Activated CD8-positive, alpha-beta T cell treated with anti-CD3 and anti-CD28 coated beads for 36 hours (primary cell): Measurements from ENCODE around the gene IGFN1. TPM values are rescaled to one million over a fixed set of nuclear protein-coding genes. Genes with fewer than 3 reads are reported as not detected.

Source experiments
- ATAC-seq: fragments of 200-7000 bp; cut with Tn5 transposase; one replicate; pipeline ENCODE4 v1.10.0; 2021; ENCODE audit warnings: mild to moderate bottlenecking, moderate library complexity
- CTCF ChIA-PET: fragments of 350-600 bp; sonication (Branson Sonifier 250); formaldehyde crosslinking; loops from one replicate; lab custom pipeline; 2021; ENCODE audit warnings: antibody characterized with exemption; lab: Charles Lee
- POLR2A ChIA-PET: fragments of 350-600 bp; sonication (Branson Sonifier 250); formaldehyde crosslinking; loops from one replicate; lab custom pipeline; 2021; ENCODE audit warnings: antibody characterized with exemption; lab: Charles Lee
- DNase-seq: peaks from one replicate; pipeline ENCODE4 v3.0.0-alpha.2; 2020
- H3K27ac Mint-ChIP-seq: one replicate; pipeline ENCODE4 v1.8.0; 2021; ENCODE audit warnings: mild to moderate bottlenecking, mixed read lengths
- H3K27me3 Mint-ChIP-seq: one replicate; pipeline ENCODE4 v1.8.0; 2021; ENCODE audit warnings: mixed read lengths
- H3K36me3 Mint-ChIP-seq: one replicate; pipeline ENCODE4 v1.8.0; 2021; ENCODE audit warnings: low read depth, mixed read lengths
- H3K4me1 Mint-ChIP-seq: one replicate; pipeline ENCODE4 v1.8.0; 2021; ENCODE audit warnings: low read depth, mixed read lengths
- H3K4me3 Mint-ChIP-seq: one replicate; pipeline ENCODE4 v1.8.0; 2021; ENCODE audit warnings: mild to moderate bottlenecking, moderate library complexity, mixed read lengths
- H3K9me3 Mint-ChIP-seq: one replicate; pipeline ENCODE4 v1.8.0; 2021; ENCODE audit warnings: mixed read lengths
- CTCF ChIP-seq: fragments of 200-600 bp; IDR thresholded peaks from one replicate; pipeline ENCODE4 v1.8.0; 2022; ENCODE audit warnings: antibody characterized with exemption, mild to moderate bottlenecking
- intact Hi-C: fragments of 100-400 bp; cut with micrococcal nuclease; formaldehyde crosslinking; loops from one replicate; pipeline ENCODE4 v1.10.0; 2022
- total RNA-seq, 2 experiments: library from RNA; stranded (reverse); gene quantifications; one replicate each; pipeline ENCODE4 v1.2.3, GENCODE V29; 2021

The IGFN1 gene
- total RNA-seq, 2 experiments from 2014 or later = not detected

GRCh38 chr1:201181323-201181722 lies 9.3 kb upstream of the IGFN1 start:
- no peaks in the 10 kb centered on the region for H3K36me3 Mint-ChIP-seq
- POLR2A ChIA-PET = no interaction called here
- TF ChIP-seq CTCF = no peak
- no peaks in the 10 kb centered on the region for H3K4me1 Mint-ChIP-seq
- H3K27ac Mint-ChIP-seq = no peak overlapping the region
- H3K4me3 Mint-ChIP-seq = no peak overlapping the region
- CTCF ChIA-PET = no interaction called here
- no peak for DNase-seq
- peaks cover 2% of the 10 kb centered on the region for H3K9me3 Mint-ChIP-seq
- ATAC-seq = no peak
- intact Hi-C loops = no loop called here
- H3K27me3 Mint-ChIP-seq = peaks cover 31% of the 10 kb centered on the region

- Mint-ChIP-seq H3K4me3 (no peak overlapping the region), H3K27me3 (peaks cover 30% of the 10 kb centered on the region), H3K36me3 (no peaks in the 10 kb centered on the region), H3K4me1 (no peaks in the 10 kb centered on the region), H3K9me3 (peaks cover 2% of the 10 kb centered on the region), H3K27ac (no peak overlapping the region)
- no peak for DNase-seq
- no peak for TF ChIP-seq CTCF
- ATAC-seq = no peak
- POLR2A ChIA-PET = no interaction called here
- intact Hi-C loops = no loop called here
- CTCF ChIA-PET = no interaction called here
These were observed 8.9 kb upstream of the IGFN1 start for GRCh38 chr1:201181726-201182125.

- intact Hi-C loops = no loop called here
- TF ChIP-seq CTCF = no peak
- DNase-seq (no peak), ATAC-seq (no peak)
- no peaks in the 10 kb centered on the region for H3K36me3 Mint-ChIP-seq
- peaks cover 27% of the 10 kb centered on the region for H3K27me3 Mint-ChIP-seq
- ChIA-PET CTCF (interaction anchor here (1.5 kb wide), 1 partner anchor 9 kb away, joined by 3 read pairs; no protein-coding TSS in a partner anchor), POLR2A (no interaction called here)
- no peak overlapping the region for H3K4me3 Mint-ChIP-seq
- no peaks in the 10 kb centered on the region for H3K4me1 Mint-ChIP-seq
- no peak overlapping the region for H3K27ac Mint-ChIP-seq
- H3K9me3 Mint-ChIP-seq = peaks cover 2% of the 10 kb centered on the region
These were observed 7.4 kb upstream of the IGFN1 start for GRCh38 chr1:201183209-201183608.

GRCh38 chr1:201183753-201184152 lies 6.9 kb upstream of the IGFN1 start:
- TF ChIP-seq CTCF = no peak
- H3K4me1 Mint-ChIP-seq = no peaks in the 10 kb centered on the region
- H3K27ac Mint-ChIP-seq = no peak overlapping the region
- CTCF ChIA-PET = interaction anchor here (1.5 kb wide), 1 partner anchor 9 kb away, joined by 3 read pairs; no protein-coding TSS in a partner anchor
- DNase-seq (no peak), ATAC-seq (no peak)
- H3K27me3 Mint-ChIP-seq = peaks cover 29% of the 10 kb centered on the region
- H3K36me3 Mint-ChIP-seq = no peaks in the 10 kb centered on the region
- POLR2A ChIA-PET = no interaction called here
- H3K9me3 Mint-ChIP-seq = peaks cover 2% of the 10 kb centered on the region
- H3K4me3 Mint-ChIP-seq = no peak overlapping the region
- intact Hi-C loops = no loop called here

- H3K4me1 Mint-ChIP-seq = no peaks in the 10 kb centered on the region
- intact Hi-C loops = no loop called here
- peak; percentile 34 for ATAC-seq
- no peaks in the 10 kb centered on the region for H3K36me3 Mint-ChIP-seq
- CTCF ChIA-PET = no interaction called here
- no peaks in the 10 kb centered on the region for H3K9me3 Mint-ChIP-seq
- TF ChIP-seq CTCF = no peak
- H3K4me3 Mint-ChIP-seq = no peak overlapping the region
- no peak overlapping the region for H3K27ac Mint-ChIP-seq
- DNase-seq = no peak
- POLR2A ChIA-PET = no interaction called here
- H3K27me3 Mint-ChIP-seq = peaks cover 25% of the 10 kb centered on the region
These were observed 6.1 kb upstream of the IGFN1 start for GRCh38 chr1:201184307-201185122.
